ENCODE results near the gene CYBC1.

Gene CYBC1

GRCh38 chr17:82435601-82436583 lies 14.7 kb downstream of the CYBC1 start:
- in situ Hi-C loops (cut with MboI; ENCODE audit: low sequenced_read_pairs), result no loop called here

DNA sequence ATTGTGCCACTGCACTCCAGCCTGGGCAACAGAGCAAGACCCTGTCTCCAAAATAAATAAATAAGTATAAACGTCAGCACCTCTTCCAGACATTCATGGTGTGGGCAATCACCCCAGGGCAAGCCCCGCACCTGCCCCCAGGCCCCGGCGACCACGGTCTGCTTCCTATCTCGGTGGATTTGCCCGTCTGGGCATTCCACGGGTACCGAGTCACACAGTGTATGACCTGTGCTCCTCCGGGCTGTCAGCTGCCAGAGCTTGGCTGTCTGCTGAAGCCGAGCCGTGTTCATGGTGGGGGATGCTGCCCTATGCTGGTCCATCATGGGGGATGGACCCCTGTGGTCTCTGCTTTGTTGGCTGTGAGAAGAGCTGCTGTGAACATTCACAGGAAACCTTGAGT lies 15.4 kb downstream of the CYBC1 start:
- in situ Hi-C loops (cut with MboI; ENCODE audit: low sequenced_read_pairs), result no loop called here

GRCh38 chr17:82434216-82434565 lies 16.4 kb downstream of the CYBC1 start:
- in situ Hi-C loops (cut with MboI; ENCODE audit: low sequenced_read_pairs), result no loop called here

- in situ Hi-C loops (cut with MboI; ENCODE audit: low sequenced_read_pairs), result no loop called here
Observed at GRCh38 chr17:82433560-82434215, 16.9 kb downstream of the CYBC1 start.

DNA sequence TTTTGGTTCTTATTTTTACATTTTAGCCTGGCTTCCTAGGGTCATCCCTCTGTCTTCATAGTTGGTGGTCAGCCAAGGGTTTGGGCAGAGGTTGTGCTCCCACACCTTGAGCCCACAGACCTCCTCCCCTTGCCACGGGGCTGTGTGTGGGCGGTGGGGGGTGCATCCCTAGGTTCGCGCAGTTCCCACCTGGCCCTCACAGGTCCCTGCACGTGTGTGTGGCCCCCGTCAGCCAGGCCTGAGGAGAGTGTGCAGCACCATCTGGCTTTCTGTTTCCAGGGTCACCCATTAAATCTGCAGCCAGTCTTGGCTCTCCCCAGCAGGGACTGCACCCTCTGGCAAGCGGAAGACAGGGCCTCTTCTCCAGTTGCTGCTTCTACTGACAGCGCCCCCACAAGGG lies 18.5 kb downstream of the CYBC1 start:
- in situ Hi-C loops (cut with MboI; ENCODE audit: low sequenced_read_pairs), result no loop called here

GRCh38 chr17:82429824-82430223 lies 20.7 kb downstream of the CYBC1 start:
- in situ Hi-C loops (cut with MboI; ENCODE audit: low sequenced_read_pairs), result no loop called here

DNA sequence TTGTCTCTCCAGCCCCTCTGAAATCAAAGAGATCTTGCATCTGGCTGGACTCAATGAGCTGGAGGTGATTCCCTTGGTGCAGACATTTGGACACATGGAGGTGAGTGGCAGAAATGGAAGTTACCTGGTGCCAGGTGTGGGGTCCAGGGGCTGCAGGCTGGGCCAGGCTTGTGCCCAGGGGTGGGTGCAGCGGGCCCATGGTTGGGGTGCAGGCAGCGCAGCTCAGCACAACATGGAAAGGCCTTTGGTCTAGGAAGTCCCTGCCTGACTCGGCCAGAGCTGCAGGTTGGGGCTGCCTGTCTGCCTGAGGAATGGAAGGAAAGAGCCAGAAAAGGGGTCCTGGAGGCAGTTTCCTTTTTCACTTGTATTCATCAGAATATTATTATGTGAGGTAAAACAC lies 22.0 kb downstream of the CYBC1 start:
- in situ Hi-C loops (cut with MboI; ENCODE audit: low sequenced_read_pairs), result no loop called here

- in situ Hi-C loops (cut with MboI; ENCODE audit: low sequenced_read_pairs), result loop anchor here (25.0 kb wide), 1 partner anchor 163 kb away; the partner anchor contains the start of gene CSNK1D
Observed at GRCh38 chr17:82424863-82425159, 25.7 kb downstream of the CYBC1 start.

DNA sequence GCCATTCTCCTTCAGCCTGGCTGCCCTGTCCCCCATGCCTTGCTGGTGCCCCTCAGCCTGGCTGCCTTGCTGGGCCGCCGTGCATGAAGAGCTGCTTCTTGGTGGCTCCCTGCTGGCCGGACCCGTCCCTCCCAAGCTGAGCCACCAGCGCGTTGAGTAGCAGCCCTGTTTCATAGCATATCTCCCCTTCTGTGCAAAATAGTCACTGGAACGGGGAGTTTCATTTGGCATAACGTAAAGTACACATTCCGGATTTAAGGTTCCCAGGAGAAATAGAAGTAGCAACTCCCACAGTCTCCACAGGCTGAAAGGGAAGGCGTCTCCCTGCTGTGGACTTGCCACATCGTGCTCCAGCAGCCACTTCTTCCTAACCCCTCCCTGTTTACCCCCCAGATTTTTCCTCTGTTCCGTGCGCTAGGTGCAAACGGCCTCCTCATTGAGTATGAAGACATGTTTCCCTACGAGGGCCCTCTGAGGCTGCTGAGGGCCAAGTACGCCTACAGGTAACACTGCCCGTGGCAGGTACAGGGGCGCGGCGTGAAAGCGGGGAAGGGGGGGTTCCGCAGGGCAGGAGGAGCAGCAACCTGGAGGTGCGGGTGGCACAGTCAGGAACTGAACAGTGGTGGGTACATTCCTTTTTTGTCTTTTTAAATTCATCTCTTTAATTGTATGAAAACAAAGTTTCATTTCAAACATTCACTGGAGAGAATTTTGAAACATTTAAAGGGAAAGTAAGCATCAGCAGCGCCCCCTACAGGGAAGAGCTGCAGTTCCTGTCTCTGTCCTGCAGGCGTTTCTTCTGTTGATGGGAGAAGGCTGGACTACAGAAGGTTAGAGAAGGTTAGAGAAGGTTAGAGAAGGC lies 26.3 kb downstream of the CYBC1 start:
- in situ Hi-C loops (cut with MboI; ENCODE audit: low sequenced_read_pairs), result loop anchor here (25.0 kb wide), 1 partner anchor 162 kb away; the partner anchor contains the start of gene CSNK1D

DNA sequence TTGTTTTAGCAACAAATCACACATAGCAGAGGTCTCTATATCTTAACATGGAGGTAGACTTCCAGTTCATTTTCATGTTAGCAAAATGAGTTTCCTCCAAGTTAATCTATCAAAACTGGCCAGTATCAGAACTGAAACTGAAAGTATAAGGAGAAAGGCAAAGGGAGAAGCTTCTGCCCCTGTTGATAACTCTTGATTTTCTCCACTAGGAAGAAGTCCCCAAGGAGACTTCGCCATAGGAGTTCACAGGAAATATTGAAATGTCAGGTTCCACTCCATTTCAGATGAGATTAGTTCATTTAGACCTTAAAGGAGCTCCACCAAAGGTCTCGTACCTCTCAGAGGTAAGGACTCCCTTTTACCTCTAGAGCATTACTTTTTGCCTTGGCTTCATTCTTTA lies 31.0 kb downstream of the CYBC1 start:
- in situ Hi-C loops (cut with MboI; ENCODE audit: low sequenced_read_pairs), result loop anchor here (25.0 kb wide), 1 partner anchor 157 kb away; the partner anchor contains the start of gene CSNK1D

- in situ Hi-C loops (cut with MboI; ENCODE audit: low sequenced_read_pairs), result loop anchor here (25.0 kb wide), 1 partner anchor 156 kb away; the partner anchor contains the start of gene CSNK1D
Observed at GRCh38 chr17:82418001-82418986, 32.3 kb downstream of the CYBC1 start, which contains the start of the genes HEXD and OGFOD3. Gene HEXD (plus strand): TSS chr17:82418347. CDS start chr17:82419800, 1,453 bp downstream. Gene OGFOD3 (minus strand): TSS chr17:82418586. CDS start chr17:82418485, 101 bp downstream.

GRCh38 chr17:82416771-82417170 lies 33.8 kb downstream of the CYBC1 start:
- in situ Hi-C loops (cut with MboI; ENCODE audit: low sequenced_read_pairs), result loop anchor here (25.0 kb wide), 1 partner anchor 154 kb away; the partner anchor contains the start of gene CSNK1D

GRCh38 chr17:82416264-82416663 lies 34.3 kb downstream of the CYBC1 start:
- in situ Hi-C loops (cut with MboI; ENCODE audit: low sequenced_read_pairs), result loop anchor here (25.0 kb wide), 1 partner anchor 154 kb away; the partner anchor contains the start of gene CSNK1D

DNA sequence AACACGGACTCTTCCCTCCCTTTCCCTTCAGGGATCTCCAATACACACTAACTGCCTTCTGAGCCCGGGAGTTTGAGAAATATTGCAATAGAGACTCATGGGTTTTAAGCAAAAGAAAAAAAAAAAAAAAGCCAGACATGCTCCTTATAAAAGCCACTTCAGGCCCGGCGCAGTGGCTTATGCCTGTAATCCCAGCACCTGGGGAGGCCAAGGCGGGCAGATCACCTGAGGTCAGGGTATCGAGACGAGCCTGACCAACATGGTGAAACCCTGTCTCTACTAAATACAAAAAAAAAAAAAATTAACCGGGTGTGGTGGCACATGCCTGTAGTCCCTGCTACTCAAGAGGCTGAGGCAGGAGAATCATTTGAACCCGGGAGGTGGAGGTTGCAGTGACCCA lies 34.8 kb downstream of the CYBC1 start:
- in situ Hi-C loops (cut with MboI; ENCODE audit: low sequenced_read_pairs), result loop anchor here (25.0 kb wide), 1 partner anchor 153 kb away; the partner anchor contains the start of gene CSNK1D

DNA sequence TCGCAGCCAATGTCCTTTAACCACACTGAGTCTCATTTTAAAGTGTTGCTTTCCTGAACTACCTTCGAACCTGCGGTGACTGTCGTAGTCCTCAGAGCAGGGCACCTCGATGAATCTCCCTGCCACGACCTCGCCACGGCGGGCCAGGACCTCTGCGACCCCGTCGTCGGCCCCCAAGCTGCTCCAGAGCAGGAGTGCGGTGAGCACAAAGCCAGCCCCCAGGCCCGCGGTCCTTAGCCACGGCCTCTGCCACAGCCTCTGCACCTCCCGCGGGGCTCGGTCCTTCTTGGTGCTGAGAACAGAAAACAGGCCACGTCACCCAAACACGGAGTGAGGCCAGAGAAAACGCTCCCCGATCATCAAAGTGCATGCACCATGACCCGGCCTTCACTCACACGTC lies 35.2 kb downstream of the CYBC1 start:
- in situ Hi-C loops (cut with MboI; ENCODE audit: low sequenced_read_pairs), result loop anchor here (25.0 kb wide), 1 partner anchor 153 kb away; the partner anchor contains the start of gene CSNK1D

DNA sequence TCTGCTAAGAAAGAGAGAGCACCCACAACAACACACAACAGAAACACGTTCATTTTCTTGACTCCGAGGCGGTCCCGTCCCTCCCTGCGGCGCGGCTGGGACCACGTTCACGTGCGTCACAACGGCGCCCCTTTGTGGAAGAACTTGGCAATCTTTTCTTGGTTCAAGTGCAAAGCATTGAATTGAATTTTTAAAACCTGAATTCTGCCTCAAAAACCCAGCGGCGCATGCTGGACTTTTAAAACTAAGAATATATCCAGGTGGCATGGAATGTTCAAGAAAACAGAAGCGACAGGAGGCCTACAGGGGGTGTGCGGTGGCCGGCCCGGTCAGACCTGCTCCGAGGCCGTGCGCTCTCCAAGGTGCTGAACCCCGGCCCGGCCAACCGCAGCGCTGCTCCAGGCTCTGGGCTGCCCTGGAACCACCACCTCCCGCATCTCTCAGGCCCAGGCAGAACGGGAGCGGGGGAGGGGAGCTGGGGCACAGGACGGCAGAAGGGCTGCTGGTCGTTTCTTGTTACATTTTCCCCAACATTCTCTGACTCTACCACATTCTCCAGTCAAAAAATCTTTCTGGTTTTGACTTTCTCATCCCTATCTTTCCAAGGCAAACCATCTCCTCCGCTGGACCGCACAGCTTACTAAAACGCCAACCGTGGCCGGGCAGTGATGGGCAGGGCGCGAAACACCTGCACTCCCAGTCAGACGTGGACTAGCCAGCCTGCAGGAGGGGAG lies 35.8 kb downstream of the CYBC1 start:
- in situ Hi-C loops (cut with MboI; ENCODE audit: low sequenced_read_pairs), result loop anchor here (5.0 to 25.0 kb wide), 2 partner anchors 62 to 152 kb away; partner anchors contain the start of gene CSNK1D

- in situ Hi-C loops (cut with MboI; ENCODE audit: low sequenced_read_pairs), result loop anchor here (5.0 to 25.0 kb wide), 2 partner anchors 61 to 151 kb away; partner anchors contain the start of gene CSNK1D
Observed at GRCh38 chr17:82412535-82413520, 37.7 kb downstream of the CYBC1 start.

All from HL-60/S4 treated with phorbol 12-myristate 13-acetate at 8.2 ng/mL for 4 days and 3 days (cell line).